H1 (cell line): ENCODE results near the gene HHIPL2. TPM values are rescaled to one million over a fixed set of nuclear protein-coding genes. Genes with fewer than 3 reads are reported as not detected.

Experiments used
- CTCF ChIA-PET: fragments of 300-600 bp; sonication (Branson Sonifier 250); formaldehyde crosslinking; loops from one replicate; lab custom pipeline; 2021; ENCODE audit not compliant: partially characterized antibody; lab: Charles Lee
- POLR2A ChIA-PET: fragments of 300-600 bp; sonication (Branson Sonifier 250); formaldehyde crosslinking; loops from one replicate; lab custom pipeline; 2021; ENCODE audit warnings: inconsistent platforms; ENCODE audit not compliant: partially characterized antibody; lab: Charles Lee
- DNase-seq, 2 experiments: peaks; one replicate each; pipeline versions ENCODE4 v3.0.0 to v3.0.0-alpha.2; 2010 to 2022; ENCODE audit warnings: low spot score in 2 of 2, low read depth in 1 of 2, mixed read lengths in 1 of 2
- FAIRE-seq: peaks from 2 replicates; lab custom pipeline; 2011; peaks lifted over from hg19 to GRCh38; lab: Jason Lieb, UNC
- H2AFZ ChIP-seq: 2 replicates; pipeline ENCODE4 v1.8.1; 2012; ENCODE audit warnings: low read length, inconsistent platforms
- H2AK5ac ChIP-seq: 2 replicates; pipeline ENCODE4 v1.6.1; 2013; ENCODE audit warnings: low read depth, low read length
- H2BK120ac ChIP-seq: replicated peaks from 2 replicates; pipeline ENCODE3; 2013; ENCODE audit warnings: low read depth, low read length, inconsistent platforms
- H2BK12ac ChIP-seq: 2 replicates; pipeline ENCODE4 v1.6.1; 2013; ENCODE audit warnings: low read depth, low read length
- H2BK15ac ChIP-seq: 2 replicates; pipeline ENCODE4 v1.6.1; 2013; ENCODE audit warnings: low read length
- H2BK20ac ChIP-seq: 2 replicates; pipeline ENCODE4 v1.6.1; 2013; ENCODE audit warnings: low read length
- H2BK5ac ChIP-seq: 2 replicates; pipeline ENCODE4 v1.6.1; 2013; ENCODE audit warnings: low read depth, low read length
- H3K14ac ChIP-seq: 2 replicates; pipeline ENCODE4 v1.6.1; 2013; ENCODE audit warnings: inconsistent platforms; ENCODE audit not compliant: insufficient read length
- H3K18ac ChIP-seq: 2 replicates; pipeline ENCODE4 v1.6.1; 2013; ENCODE audit warnings: low read length; ENCODE audit errors: extremely low read depth
- H3K23ac ChIP-seq: 2 replicates; pipeline ENCODE4 v1.6.1; 2013; ENCODE audit warnings: inconsistent platforms; ENCODE audit not compliant: insufficient read length
- H3K23me2 ChIP-seq: 2 replicates; pipeline ENCODE4 v1.6.1; 2013; ENCODE audit warnings: low read depth, low read length
- H3K27ac ChIP-seq: 2 replicates; pipeline ENCODE4 v1.6.1; 2011; ENCODE audit warnings: low read depth, low read length, inconsistent platforms
- H3K27me3 ChIP-seq, 4 experiments: replicated peaks in 1 of 4; 1 replicate in 1 of 4; 2 replicates in 3 of 4; pipeline versions ENCODE4 v1.6.1 to v1.8.1; 2011 to 2013; ENCODE audit warnings: low read length in 3 of 4, mild to moderate bottlenecking in 3 of 4, inconsistent platforms in 2 of 4, mixed read lengths in 2 of 4, moderate library complexity in 1 of 4; ENCODE audit not compliant: control insufficient read depth in 3 of 4, insufficient read depth in 3 of 4; ENCODE audit errors: extremely low read depth in 1 of 4
- H3K36me3 ChIP-seq, 4 experiments: 2 replicates each; pipeline versions ENCODE4 v1.6.1 to v1.8.1; 2011 to 2013; ENCODE audit warnings: mild to moderate bottlenecking in 4 of 4, low read length in 3 of 4, moderate library complexity in 2 of 4, control low read depth in 1 of 4, inconsistent platforms in 1 of 4; ENCODE audit not compliant: insufficient read depth in 4 of 4, control insufficient read depth in 2 of 4
- H3K4ac ChIP-seq: replicated peaks from 2 replicates; pipeline ENCODE3; 2013; ENCODE audit warnings: low read length, low read depth, mixed read lengths, inconsistent platforms; ENCODE audit not compliant: insufficient read length
- H3K4me1 ChIP-seq, 4 experiments: replicated peaks in 1 of 4; 1 replicate in 1 of 4; 2 replicates in 3 of 4; pipeline versions ENCODE4 v1.6.1 to v1.8.1; 2011 to 2013; ENCODE audit warnings: low read length in 3 of 4, inconsistent platforms in 2 of 4, mixed read lengths in 1 of 4; ENCODE audit not compliant: insufficient read depth in 4 of 4, control insufficient read depth in 3 of 4
- H3K4me2 ChIP-seq, 2 experiments: 2 replicates each; pipeline versions ENCODE4 v1.6.1 to v1.8.1; 2011 to 2013; ENCODE audit warnings: low read depth in 2 of 2, low read length in 2 of 2, control low read depth in 1 of 2, inconsistent platforms in 1 of 2, mild to moderate bottlenecking in 1 of 2; ENCODE audit not compliant: insufficient read depth in 1 of 2
- H3K4me3 ChIP-seq, 4 experiments: fragments of 200-600, 300-600 bp in 1 of 4; sonication (generic), shearing (Covaris generic), sonication (Bioruptor Twin) in 1 of 4; 2 replicates each; pipeline versions ENCODE4 v1.5.1 to v1.8.1; 2011 to 2016; ENCODE audit warnings: low read length in 4 of 4, low read depth in 3 of 4, control low read depth in 2 of 4, inconsistent platforms in 2 of 4, mild to moderate bottlenecking in 2 of 4, mixed read lengths in 1 of 4, moderate library complexity in 1 of 4; ENCODE audit not compliant: insufficient read depth in 2 of 4; ENCODE audit errors: extremely low read depth in 1 of 4
- H3K56ac ChIP-seq: replicated peaks from 2 replicates; pipeline ENCODE3; 2013; ENCODE audit warnings: low read depth, mild to moderate bottlenecking, mixed read lengths, low read length, inconsistent platforms; ENCODE audit not compliant: insufficient read length
- H3K79me1 ChIP-seq: 2 replicates; pipeline ENCODE4 v1.6.1; 2013; ENCODE audit warnings: low read depth, low read length, control low read depth
- H3K79me2 ChIP-seq, 2 experiments: 2 replicates each; pipeline versions ENCODE4 v1.6.1 to v1.8.1; 2012 to 2013; ENCODE audit warnings: low read length in 2 of 2, mild to moderate bottlenecking in 2 of 2, inconsistent platforms in 1 of 2; ENCODE audit not compliant: insufficient read depth in 2 of 2, control insufficient read depth in 1 of 2
- H3K9ac ChIP-seq, 4 experiments: replicated peaks in 1 of 4; 1 replicate in 1 of 4; 2 replicates in 3 of 4; pipeline versions ENCODE4 v1.6.1 to v1.8.1; 2011 to 2013; ENCODE audit warnings: low read depth in 3 of 4, low read length in 3 of 4, control low read depth in 2 of 4, mild to moderate bottlenecking in 2 of 4, moderate library complexity in 2 of 4, inconsistent platforms in 1 of 4; ENCODE audit errors: extremely low read depth in 1 of 4
- H3K9me3 ChIP-seq, 2 experiments: 2 replicates each; pipeline versions ENCODE4 v1.6.1 to v1.8.1; 2012 to 2013; ENCODE audit warnings: mild to moderate bottlenecking in 2 of 2, moderate library complexity in 2 of 2, control low read depth in 1 of 2, inconsistent platforms in 1 of 2, low read depth in 1 of 2, low read length in 1 of 2, mixed read lengths in 1 of 2; ENCODE audit not compliant: insufficient read depth in 2 of 2
- H4K20me1 ChIP-seq, 2 experiments: replicated peaks in 1 of 2; 2 replicates each; pipeline versions ENCODE3 to v1.8.1; 2011 to 2013; ENCODE audit warnings: inconsistent platforms in 2 of 2, low read length in 2 of 2, mild to moderate bottlenecking in 1 of 2; ENCODE audit not compliant: insufficient read depth in 2 of 2, control insufficient read depth in 1 of 2
- H4K5ac ChIP-seq: 2 replicates; pipeline ENCODE4 v1.6.1; 2013; ENCODE audit warnings: low read length, low read depth, mixed read lengths, inconsistent platforms; ENCODE audit not compliant: insufficient read length
- H4K8ac ChIP-seq: 2 replicates; pipeline ENCODE4 v1.8.0; 2013; ENCODE audit warnings: mild to moderate bottlenecking, moderate library complexity, low read length, inconsistent platforms; ENCODE audit not compliant: insufficient read depth; ENCODE audit errors: extremely low read depth
- H4K91ac ChIP-seq: replicated peaks from 2 replicates; pipeline ENCODE3; 2013; ENCODE audit warnings: low read length, mixed read lengths, inconsistent platforms; ENCODE audit not compliant: insufficient read length
- BACH1 ChIP-seq: IDR thresholded peaks from 2 replicates; pipeline ENCODE4 v1.6.1; 2012; ENCODE audit warnings: low read length, improper control_type of control experiment
- CBX5 ChIP-seq: fragments of 300-800, 300-1000 bp; sonication (generic); IDR thresholded peaks from 2 replicates; pipeline ENCODE4 v1.7.1; 2016; ENCODE audit warnings: antibody characterized with exemption, low read length, low read depth
- CEBPB ChIP-seq: IDR thresholded peaks from 2 replicates; pipeline ENCODE4 v1.6.1; 2012; ENCODE audit warnings: low read depth, low read length
- HDAC2 ChIP-seq, 2 experiments: fragments of 300-600 bp in 1 of 2; sonication (generic) in 1 of 2; IDR thresholded peaks; 2 replicates each; pipeline ENCODE4 v1.6.1; 2011 to 2012; ENCODE audit warnings: low read depth in 2 of 2, low read length in 2 of 2, mild to moderate bottlenecking in 2 of 2, moderate library complexity in 2 of 2, borderline replicate concordance in 1 of 2, inconsistent platforms in 1 of 2
- PHF8 ChIP-seq: fragments of 200-600 bp; sonication (generic); conservative IDR thresholded peaks from 2 replicates; pipeline ENCODE4 v1.7.1; 2012; ENCODE audit warnings: low read depth, mild to moderate bottlenecking, inconsistent platforms, low read length, moderate library complexity
- POU5F1 ChIP-seq: IDR thresholded peaks from 2 replicates; pipeline ENCODE4 v1.6.1; 2011; ENCODE audit warnings: low read depth, mild to moderate bottlenecking, low read length, moderate library complexity
- SIRT6 ChIP-seq: IDR thresholded peaks from one replicate; pipeline ENCODE4 v1.7.1; 2012; ENCODE audit warnings: low read length, inconsistent platforms
- SP4 ChIP-seq: IDR thresholded peaks from 2 replicates; pipeline ENCODE4 v1.6.1; 2012; ENCODE audit warnings: low read length, inconsistent platforms
- ZNF274 ChIP-seq: IDR thresholded peaks from 2 replicates; pipeline ENCODE4 v1.7.0; 2012; ENCODE audit warnings: low read length, borderline replicate concordance; ENCODE audit errors: extremely low read depth
- WGBS, 2 experiments: shearing (Covaris generic) in 1 of 2; methylation state at CpG; one replicate each; pipeline versions ENCODE4 v1.1.6 to v1.1.7; 2013 to 2015; ENCODE audit warnings: low lambda C conversion rate in 2 of 2, mixed read lengths in 2 of 2, inconsistent platforms in 1 of 2, low coverage in 1 of 2, missing lambda C conversion rate in 1 of 2; ENCODE audit not compliant: insufficient replicate concordance in 2 of 2, insufficient coverage in 1 of 2, insufficient read length in 1 of 2; ENCODE audit errors: extremely low coverage in 1 of 2, missing lambda C conversion rate in 1 of 2; 5-methylcytosine and 5-hydroxymethylcytosine counted together
- polyA plus RNA-seq, 7 experiments: library from polyadenylated mRNA; depleted of rRNA in 3 of 7; stranded (reverse) in 5 of 7; unstranded in 2 of 7; fragments of >200 nt in 5 of 7; fragments of 200-250 nt in 2 of 7; gene quantifications; 1 replicate in 5 of 7; 2 replicates in 1 of 7; 4 replicates in 1 of 7; pipeline versions ENCODE4 v1.2.1 to v1.2.3, GENCODE V29; 2011 to 2013; ENCODE audit warnings: missing spikeins in 2 of 7, mixed read lengths in 2 of 7
- total RNA-seq: library from RNA; stranded (reverse); fragmentation: NEBNext Ultra II Directional; extraction: Animal tissue kit (Norgen Biotek cat#: 25700); gene quantifications from 2 replicates; pipeline ENCODE4 v1.2.1, GENCODE V29; 2021
- TF ChIP-seq, protein P1 (sequence below): IDR thresholded peaks from 2 replicates; pipeline ENCODE4 v1.6.1; 2012; ENCODE audit warnings: inconsistent platforms

The HHIPL2 gene
- total and polyA plus RNA-seq, 2 of the 8 experiments (the other 6 are each of a cell fraction or from before 2014, with no cell fraction given) = 0.08 TPM; not detected in 1

DNA sequence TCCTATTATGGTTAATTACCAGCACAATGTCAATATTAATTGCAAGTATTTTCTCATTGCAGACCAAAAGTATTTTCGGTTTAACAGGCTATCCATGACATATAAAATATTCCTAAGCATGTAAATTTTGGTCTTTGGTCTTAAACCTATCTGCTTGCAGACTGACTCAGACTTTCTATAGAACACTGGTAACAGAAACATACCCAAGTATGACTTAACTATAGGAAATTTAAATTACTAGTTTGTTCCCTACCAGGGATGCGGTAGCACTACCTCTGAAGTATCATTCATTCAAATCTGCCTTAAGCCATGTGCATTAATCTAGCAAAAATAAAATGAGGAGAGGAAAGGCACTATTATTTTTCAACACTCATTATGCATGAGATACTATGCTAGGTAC lies 38.9 kb upstream of the HHIPL2 start:
- no peak overlapping the region for H3K4me2 ChIP-seq
- no peaks in the 10 kb centered on the region for H4K20me1 ChIP-seq
- H2AK5ac ChIP-seq = no peak overlapping the region
- H3K79me1 ChIP-seq = no peaks in the 10 kb centered on the region; the same call in 1 of the 2 replicates
- peaks cover 0 to 42% of the 10 kb centered on the region in 2 experiments; a peak in 2 of 4 replicates for H3K79me2 ChIP-seq
- no peak overlapping the region for H2BK120ac ChIP-seq
- no peak overlapping the region for H2BK5ac ChIP-seq
- H2BK20ac ChIP-seq = no peak overlapping the region
- H3K23me2 ChIP-seq = peaks cover 10% of the 10 kb centered on the region
- H4K91ac ChIP-seq = no peak overlapping the region
- FAIRE-seq = no peak
- no peak overlapping the region for H3K18ac ChIP-seq
- H3K14ac ChIP-seq = no peak overlapping the region
- H2BK12ac ChIP-seq = no peak overlapping the region
- ChIA-PET CTCF (interaction anchor here (0.6 to 1.1 kb wide), 2 partner anchors 121 to 1386 kb away, joined by 3 to 5 read pairs; no protein-coding TSS in a partner anchor), POLR2A (no interaction called here)
- H4K5ac ChIP-seq = no peak overlapping the region
- no peak overlapping the region for H3K27ac ChIP-seq
- H4K8ac ChIP-seq = no peak overlapping the region
- H3K27me3 ChIP-seq = no peaks in the 10 kb centered on the region
- no peak overlapping the region for H3K4me3 ChIP-seq
- H3K4ac ChIP-seq = no peak overlapping the region
- H3K56ac ChIP-seq = no peak overlapping the region
- no peak overlapping the region for H2AFZ ChIP-seq
- DNase-seq = no peak
- H2BK15ac ChIP-seq = no peak overlapping the region
- H3K9ac ChIP-seq = no peak overlapping the region
- H3K9me3 ChIP-seq = no peaks in the 10 kb centered on the region
- no peak for TF ChIP-seq POU5F1
- TF ChIP-seq CEBPB = no peak
- TF ChIP-seq, protein P1, sequence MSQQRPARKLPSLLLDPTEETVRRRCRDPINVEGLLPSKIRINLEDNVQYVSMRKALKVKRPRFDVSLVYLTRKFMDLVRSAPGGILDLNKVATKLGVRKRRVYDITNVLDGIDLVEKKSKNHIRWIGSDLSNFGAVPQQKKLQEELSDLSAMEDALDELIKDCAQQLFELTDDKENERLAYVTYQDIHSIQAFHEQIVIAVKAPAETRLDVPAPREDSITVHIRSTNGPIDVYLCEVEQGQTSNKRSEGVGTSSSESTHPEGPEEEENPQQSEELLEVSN = no peak
- no peak for TF ChIP-seq CBX5
- TF ChIP-seq SP4 = no peak
- TF ChIP-seq BACH1 = no peak
- no peak for TF ChIP-seq PHF8
- no peak for TF ChIP-seq SIRT6
- no peak for TF ChIP-seq ZNF274
- TF ChIP-seq HDAC2 (IDR thresholded peaks at IDR 0.05; ENCODE audit: borderline replicate concordance in 1 of 2, low read depth in 2 of 2, low read length in 2 of 2) = no peak
- no peak overlapping the region for H3K23ac ChIP-seq
- WGBS, 2 experiments = 91% methylated on average over 2 of the region's 2 CpGs; no CpG with 5 or more reads in 1 of the 2 experiments
- H3K36me3 ChIP-seq = peaks cover 2 to 37% (median 20%) of the 10 kb centered on the region in 4 experiments; a peak in 7 of 8 replicates
- H3K4me1 ChIP-seq = peaks cover 0 to 3% (median 0%) of the 10 kb centered on the region in 4 experiments; a peak in 1 of 7 replicates
